ENCODE results near the gene PRKG2.
A peak's percentile ranks its signal among the peaks of the same experiment; 100 is the strongest.

Gene PRKG2

GRCh38 chr4:81220271-81220670 is 5.2 kb upstream of the PRKG2 start:
- no peak overlapping the region for H3K4me3 ChIP-seq (ENCODE audit: low read depth, low read length)
- peaks cover 2% of the 10 kb centered on the region for H3K9me3 ChIP-seq (ENCODE audit: insufficient read depth, low read depth, low read length)
- no peak overlapping the region for H2BK12ac ChIP-seq (ENCODE audit: low read length)
- H3K79me2 ChIP-seq (ENCODE audit: control insufficient read depth, insufficient read depth, low read length, poor library complexity): no peaks in the 10 kb centered on the region
- no peak overlapping the region for H3K14ac ChIP-seq (ENCODE audit: low read length)
- no peak overlapping the region for H3K4ac ChIP-seq (ENCODE audit: low read depth, low read length)
- no peak overlapping the region for H4K91ac ChIP-seq (ENCODE audit: low read depth, low read length)
- no peak overlapping the region for H2AFZ ChIP-seq (ENCODE audit: insufficient read depth, low read length, poor library complexity)
- no peak overlapping the region for H2BK120ac ChIP-seq (ENCODE audit: insufficient read depth, low read length, poor library complexity)
- H3K27me3 ChIP-seq (ENCODE audit: insufficient read depth, low read length): peaks cover 7% of the 10 kb centered on the region
- no peaks in the 10 kb centered on the region for H3K36me3 ChIP-seq (ENCODE audit: control insufficient read depth in 1 of 2, insufficient read depth in 2 of 2, low read length in 2 of 2)
- no peaks in the 10 kb centered on the region for H3K79me1 ChIP-seq (ENCODE audit: low read length)
- no peak overlapping the region for H4K8ac ChIP-seq (ENCODE audit: low read depth, low read length)
- H3K23ac ChIP-seq (ENCODE audit: low read length): no peak overlapping the region
- H3K27ac ChIP-seq (ENCODE audit: low read depth, low read length): no peak overlapping the region
- no peak overlapping the region for H3K9ac ChIP-seq (ENCODE audit: low read length)
- H4K12ac ChIP-seq (ENCODE audit: low read depth, low read length): no peak overlapping the region
- no peak overlapping the region for H3K4me2 ChIP-seq (ENCODE audit: low read length)
- H3K4me1 ChIP-seq (ENCODE audit: control insufficient read depth in 1 of 2, insufficient read depth in 2 of 2, low read length in 2 of 2): peaks cover 2 to 3% of the 10 kb centered on the region in 2 experiments
- no peak overlapping the region for H2AK5ac ChIP-seq (ENCODE audit: low read length)
- WGBS (ENCODE audit: extremely low coverage, insufficient coverage, insufficient read length): no CpG with 5 or more reads among the region's 1 CpG
- no peak overlapping the region for H2BK5ac ChIP-seq (ENCODE audit: low read depth, low read length, poor library complexity)
- no peak for DNase-seq
- H3K18ac ChIP-seq (ENCODE audit: low read length): no peak overlapping the region

DNA sequence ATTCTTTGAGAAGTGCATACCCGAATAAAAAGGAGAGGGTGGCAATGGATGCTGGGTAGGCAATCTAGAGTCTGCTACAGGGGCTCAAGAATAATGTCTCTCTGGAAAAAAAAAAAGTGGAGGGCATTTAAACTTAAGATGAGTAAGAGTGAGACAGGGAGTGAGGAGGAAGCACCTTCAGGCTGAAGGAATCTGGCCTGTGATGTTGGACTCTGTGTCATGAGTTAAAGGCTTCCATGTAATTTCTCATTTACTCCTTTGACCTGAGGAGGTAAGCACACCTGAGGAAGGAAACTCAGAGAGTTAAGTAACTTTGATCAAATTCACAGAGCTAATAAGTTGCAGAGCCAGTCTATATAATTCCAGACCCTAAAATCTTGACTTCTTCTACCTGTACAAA is 3.2 kb upstream of the PRKG2 start:
- H3K14ac ChIP-seq (ENCODE audit: low read length): no peak overlapping the region
- no peak overlapping the region for H3K4me2 ChIP-seq (ENCODE audit: low read length)
- H3K23ac ChIP-seq (ENCODE audit: low read length): no peak overlapping the region
- no peak overlapping the region for H4K8ac ChIP-seq (ENCODE audit: low read depth, low read length)
- no peak overlapping the region for H2BK120ac ChIP-seq (ENCODE audit: insufficient read depth, low read length, poor library complexity)
- no peak overlapping the region for H3K18ac ChIP-seq (ENCODE audit: low read length)
- no peak overlapping the region for H3K9ac ChIP-seq (ENCODE audit: low read length)
- no peak overlapping the region for H3K4ac ChIP-seq (ENCODE audit: low read depth, low read length)
- no peak overlapping the region for H2AK5ac ChIP-seq (ENCODE audit: low read length)
- H3K9me3 ChIP-seq (ENCODE audit: insufficient read depth, low read depth, low read length): peaks cover 7% of the 10 kb centered on the region
- H2BK12ac ChIP-seq (ENCODE audit: low read length): no peak overlapping the region
- no peak for DNase-seq
- no peak overlapping the region for H3K4me3 ChIP-seq (ENCODE audit: low read depth, low read length)
- H3K27ac ChIP-seq (ENCODE audit: low read depth, low read length): no peak overlapping the region
- H2AFZ ChIP-seq (ENCODE audit: insufficient read depth, low read length, poor library complexity): no peak overlapping the region
- no peak overlapping the region for H4K12ac ChIP-seq (ENCODE audit: low read depth, low read length)
- H3K36me3 ChIP-seq (ENCODE audit: control insufficient read depth in 1 of 2, insufficient read depth in 2 of 2, low read length in 2 of 2): no peaks in the 10 kb centered on the region
- peaks cover 7 to 10% of the 10 kb centered on the region in 2 experiments for H3K4me1 ChIP-seq (ENCODE audit: control insufficient read depth in 1 of 2, insufficient read depth in 2 of 2, low read length in 2 of 2)
- H3K79me1 ChIP-seq (ENCODE audit: low read length): no peaks in the 10 kb centered on the region
- WGBS (ENCODE audit: extremely low coverage, insufficient coverage, insufficient read length): no CpG with 5 or more reads among the region's 1 CpG
- no peaks in the 10 kb centered on the region for H3K79me2 ChIP-seq (ENCODE audit: control insufficient read depth, insufficient read depth, low read length, poor library complexity)
- H2BK5ac ChIP-seq (ENCODE audit: low read depth, low read length, poor library complexity): no peak overlapping the region
- H4K91ac ChIP-seq (ENCODE audit: low read depth, low read length): no peak overlapping the region
- H3K27me3 ChIP-seq (ENCODE audit: insufficient read depth, low read length): peaks cover 26% of the 10 kb centered on the region

DNA sequence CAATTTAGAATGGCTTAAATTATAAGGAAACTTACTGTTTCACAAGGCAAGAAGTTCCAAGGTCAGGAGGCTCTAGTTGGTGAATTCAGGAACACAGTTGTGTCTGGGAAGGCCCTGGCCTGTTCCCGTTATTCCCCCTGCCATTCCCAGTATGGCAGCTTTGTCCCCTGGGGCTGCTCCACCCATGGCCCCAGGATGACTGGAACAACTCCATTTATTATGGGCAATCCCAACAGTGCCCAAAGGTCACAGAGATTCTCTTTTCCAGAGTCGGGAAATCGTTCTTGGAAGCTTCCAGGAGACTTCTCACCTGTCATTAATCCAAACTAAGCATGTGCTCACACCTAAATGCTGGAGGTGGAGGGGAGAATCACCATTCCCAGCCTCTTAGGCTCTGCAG is 2.8 kb upstream of the PRKG2 start:
- DNase-seq: no peak
- no peak overlapping the region for H3K18ac ChIP-seq (ENCODE audit: low read length)

DNA sequence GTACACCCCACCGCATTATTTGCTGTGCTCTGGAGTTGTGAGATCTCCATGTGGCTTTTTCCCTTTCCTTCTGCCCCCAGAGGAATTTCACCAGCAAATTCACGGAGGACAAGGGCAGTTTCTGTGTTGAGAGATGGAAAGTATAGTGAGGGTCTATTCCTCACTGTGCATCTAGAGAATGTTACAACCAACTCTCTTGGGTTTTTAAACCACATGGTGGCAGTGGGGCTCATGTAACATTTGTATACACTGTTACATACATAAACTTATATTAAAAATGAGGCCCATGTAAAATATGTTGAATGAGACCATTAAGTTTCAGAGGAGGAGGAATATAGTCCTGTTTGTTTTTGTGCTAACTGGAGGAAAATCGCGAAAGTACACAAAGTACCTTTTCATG is 909 bp upstream of the PRKG2 start:
- no peak overlapping the region for H3K18ac ChIP-seq (ENCODE audit: low read length)
- peak overlapping the region; percentile 97 for H3K4me2 ChIP-seq (ENCODE audit: low read length)
- peaks cover 7 to 10% of the 10 kb centered on the region in 2 experiments for H3K4me1 ChIP-seq (ENCODE audit: control insufficient read depth in 1 of 2, insufficient read depth in 2 of 2, low read length in 2 of 2)
- H3K9me3 ChIP-seq (ENCODE audit: insufficient read depth, low read depth, low read length): peaks cover 5% of the 10 kb centered on the region
- WGBS (ENCODE audit: extremely low coverage, insufficient coverage, insufficient read length): no CpG with 5 or more reads among the region's 4 CpGs
- no peak overlapping the region for H3K27ac ChIP-seq (ENCODE audit: low read depth, low read length)
- H3K23ac ChIP-seq (ENCODE audit: low read length): no peak overlapping the region
- H2BK120ac ChIP-seq (ENCODE audit: insufficient read depth, low read length, poor library complexity): no peak overlapping the region
- no peaks in the 10 kb centered on the region for H3K79me2 ChIP-seq (ENCODE audit: control insufficient read depth, insufficient read depth, low read length, poor library complexity)
- no peak overlapping the region for H3K9ac ChIP-seq (ENCODE audit: low read length)
- H2BK5ac ChIP-seq (ENCODE audit: low read depth, low read length, poor library complexity): no peak overlapping the region
- no peaks in the 10 kb centered on the region for H3K79me1 ChIP-seq (ENCODE audit: low read length)
- H3K4me3 ChIP-seq (ENCODE audit: low read depth, low read length): no peak overlapping the region
- no peak overlapping the region for H2AFZ ChIP-seq (ENCODE audit: insufficient read depth, low read length, poor library complexity)
- H4K12ac ChIP-seq (ENCODE audit: low read depth, low read length): no peak overlapping the region
- H4K91ac ChIP-seq (ENCODE audit: low read depth, low read length): no peak overlapping the region
- H2BK12ac ChIP-seq (ENCODE audit: low read length): no peak overlapping the region
- no peak overlapping the region for H3K14ac ChIP-seq (ENCODE audit: low read length)
- no peak overlapping the region for H3K4ac ChIP-seq (ENCODE audit: low read depth, low read length)
- H4K8ac ChIP-seq (ENCODE audit: low read depth, low read length): no peak overlapping the region
- H3K36me3 ChIP-seq (ENCODE audit: control insufficient read depth in 1 of 2, insufficient read depth in 2 of 2, low read length in 2 of 2): no peaks in the 10 kb centered on the region
- no peak for DNase-seq
- H2AK5ac ChIP-seq (ENCODE audit: low read length): no peak overlapping the region
- H3K27me3 ChIP-seq (ENCODE audit: insufficient read depth, low read length): peaks cover 36% of the 10 kb centered on the region

More for the DNA sequence above, 2.8 kb upstream of the PRKG2 start:
- Histone ChIP-seq H3K23ac (ENCODE audit: low read length) (no peak overlapping the region), H3K27ac (ENCODE audit: low read depth, low read length) (no peak overlapping the region), H4K12ac (ENCODE audit: low read depth, low read length) (no peak overlapping the region), H4K8ac (ENCODE audit: low read depth, low read length) (no peak overlapping the region), H3K27me3 (ENCODE audit: insufficient read depth, low read length) (peaks cover 29% of the 10 kb centered on the region), H3K9ac (ENCODE audit: low read length) (no peak overlapping the region), H3K4me2 (ENCODE audit: low read length) (no peak overlapping the region), H2BK12ac (ENCODE audit: low read length) (no peak overlapping the region), H3K79me1 (ENCODE audit: low read length) (no peaks in the 10 kb centered on the region), H3K4me3 (ENCODE audit: low read depth, low read length) (no peak overlapping the region), H2AK5ac (ENCODE audit: low read length) (no peak overlapping the region), H3K4me1 (ENCODE audit: control insufficient read depth in 1 of 2, insufficient read depth in 2 of 2, low read length in 2 of 2) (peaks cover 7 to 10% of the 10 kb centered on the region in 2 experiments), H3K9me3 (ENCODE audit: insufficient read depth, low read depth, low read length) (peaks cover 7% of the 10 kb centered on the region), H3K4ac (ENCODE audit: low read depth, low read length) (no peak overlapping the region), H2BK120ac (ENCODE audit: insufficient read depth, low read length, poor library complexity) (no peak overlapping the region), H3K36me3 (ENCODE audit: control insufficient read depth in 1 of 2, insufficient read depth in 2 of 2, low read length in 2 of 2) (no peaks in the 10 kb centered on the region), H2BK5ac (ENCODE audit: low read depth, low read length, poor library complexity) (no peak overlapping the region), H3K79me2 (ENCODE audit: control insufficient read depth, insufficient read depth, low read length, poor library complexity) (no peaks in the 10 kb centered on the region), H4K91ac (ENCODE audit: low read depth, low read length) (no peak overlapping the region), H3K14ac (ENCODE audit: low read length) (no peak overlapping the region), H2AFZ (ENCODE audit: insufficient read depth, low read length, poor library complexity) (no peak overlapping the region)
- WGBS (ENCODE audit: extremely low coverage, insufficient coverage, insufficient read length): no CpG with 5 or more reads among the region's 3 CpGs
